GM21515 (cell line): ENCODE results near the gene AIFM3.
"Not testable (repeated sequence)": the region's sequence is repeated elsewhere in the genome, so short reads cannot be mapped to it uniquely, and the experiment has no call there.

Source experiments
- ATAC-seq: cut with Tn5 transposase; IDR thresholded peaks from one replicate; pipeline ENCODE4 v1.9.1; 2021; ENCODE audit not compliant: unreplicated experiment

The AIFM3 gene

GRCh38 chr22:20957102-20957682, 9.9 kb upstream of the AIFM3 start:
- no peak for ATAC-seq

DNA sequence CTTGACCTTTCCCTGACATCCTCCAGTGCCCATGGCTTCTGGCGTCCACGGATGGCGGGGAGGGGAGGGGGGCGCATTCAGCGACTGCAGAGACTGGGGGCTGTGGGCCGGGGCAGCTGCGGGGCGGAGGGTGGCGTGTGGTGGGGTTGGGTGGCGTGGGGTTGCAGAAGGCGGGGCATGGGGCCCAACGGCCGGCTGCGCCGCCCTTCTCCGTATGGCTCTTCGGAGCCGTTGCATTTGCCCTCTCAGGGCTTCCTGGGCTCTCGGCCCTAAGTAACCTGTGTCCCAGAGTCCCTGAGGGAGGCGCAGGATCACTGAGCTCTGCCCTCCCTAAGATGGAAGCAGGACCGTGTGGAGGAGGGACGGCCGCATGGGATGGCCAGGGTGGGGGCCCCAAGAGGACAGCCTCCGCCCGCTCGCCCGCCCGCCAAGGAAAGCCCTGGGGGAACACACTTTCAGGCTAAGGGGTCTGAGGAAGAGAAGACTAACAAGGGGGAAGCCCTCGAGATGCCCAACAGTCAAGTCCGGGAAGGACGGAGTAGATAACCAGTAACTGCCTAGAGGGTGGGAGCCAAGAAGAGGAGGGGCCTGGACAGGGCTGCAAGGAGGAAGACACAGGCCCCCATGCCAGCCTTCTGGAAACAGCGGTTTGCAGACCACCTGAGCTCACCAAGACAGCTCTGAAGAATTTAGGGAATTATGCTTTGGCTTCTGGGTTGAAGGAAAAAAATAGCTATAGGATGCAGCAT, 9.2 kb upstream of the AIFM3 start:
- no peak for ATAC-seq

DNA sequence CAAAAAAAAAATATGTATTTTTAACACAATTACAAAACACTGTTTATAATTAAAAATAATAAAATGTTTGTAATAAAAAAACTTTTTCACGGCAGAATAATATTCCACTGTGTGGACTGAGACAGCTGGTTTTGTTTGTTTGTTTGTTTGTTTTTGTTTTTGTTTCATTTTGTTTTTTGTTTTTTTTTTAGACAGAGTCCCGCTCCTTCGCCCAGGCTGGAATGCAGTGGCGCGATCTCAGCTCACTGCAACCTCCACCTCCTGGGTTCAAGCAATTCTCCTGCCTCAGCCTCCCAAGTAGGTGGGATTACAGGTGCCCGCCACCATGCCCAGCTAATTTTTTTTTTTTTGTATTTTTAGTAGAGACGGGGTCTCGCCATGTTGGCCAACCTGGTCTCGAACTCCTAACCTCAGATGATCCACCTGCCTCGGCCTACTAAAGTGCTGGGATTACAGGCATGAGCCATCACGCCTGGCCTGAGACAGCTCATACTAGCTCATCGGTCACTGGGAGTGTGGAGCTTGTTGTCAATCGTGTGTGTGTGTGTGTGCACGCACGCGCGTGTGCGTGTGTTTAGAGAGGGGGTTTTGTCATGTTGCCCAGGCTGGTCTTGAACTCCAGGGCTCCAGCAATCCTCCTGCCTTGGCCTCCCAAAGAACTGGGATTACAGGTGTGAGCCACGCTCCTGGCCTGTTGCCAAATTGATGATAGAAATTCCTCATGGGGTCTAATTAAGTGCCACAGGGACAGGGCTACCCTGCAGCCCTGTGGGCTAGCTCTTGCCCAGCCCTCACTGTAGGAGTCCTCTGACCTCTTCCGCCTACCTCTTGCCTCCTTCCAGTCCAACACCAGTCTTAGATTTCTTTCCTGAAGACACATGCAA, 7.2 kb upstream of the AIFM3 start:
- ATAC-seq = no peak

DNA sequence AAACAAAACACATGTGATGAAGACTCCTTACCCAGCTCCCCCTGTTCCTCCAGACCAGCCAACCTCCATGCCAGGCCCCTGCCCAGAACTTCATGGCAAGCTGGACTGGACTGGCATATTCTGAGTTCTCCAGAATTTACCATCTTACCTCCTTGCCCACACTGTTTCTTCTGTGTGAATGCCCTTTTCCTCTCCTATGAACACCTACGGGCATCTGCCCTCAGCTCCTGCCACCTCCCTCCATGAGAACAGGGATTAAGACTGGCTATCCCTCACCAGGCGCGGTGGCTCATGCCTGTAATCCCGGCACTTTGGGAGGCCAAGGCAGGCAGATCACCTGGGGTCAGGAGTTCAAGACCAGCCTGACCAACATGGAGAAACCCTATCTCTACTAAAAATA, 6.4 kb upstream of the AIFM3 start:
- no peak for ATAC-seq

DNA sequence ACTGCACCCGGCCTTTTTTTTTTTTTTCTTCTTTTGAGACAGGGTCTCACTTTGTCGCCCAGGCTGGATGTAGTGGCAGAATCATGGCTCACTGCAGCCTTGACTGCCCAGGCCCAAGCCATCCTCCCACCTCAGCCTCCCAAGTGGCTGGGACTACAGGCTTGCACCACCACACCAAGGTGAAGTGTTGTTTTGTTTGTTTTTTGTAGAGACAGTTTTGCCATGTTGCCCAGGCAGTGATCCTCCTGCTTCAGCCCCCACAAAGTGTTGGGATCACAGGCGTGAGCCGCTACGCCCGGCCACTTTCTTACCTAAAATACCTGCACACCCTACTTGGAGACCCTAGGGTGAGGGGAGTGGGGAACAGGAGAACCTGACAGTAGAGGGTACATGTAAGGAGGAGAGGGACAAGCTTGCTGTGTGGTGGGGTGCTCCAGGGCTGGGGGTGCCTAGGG, 4.5 kb upstream of the AIFM3 start:
- ATAC-seq = no peak

- no peak for ATAC-seq
Observed at GRCh38 chr22:20963201-20964052, 3.6 kb upstream of the AIFM3 start.

DNA sequence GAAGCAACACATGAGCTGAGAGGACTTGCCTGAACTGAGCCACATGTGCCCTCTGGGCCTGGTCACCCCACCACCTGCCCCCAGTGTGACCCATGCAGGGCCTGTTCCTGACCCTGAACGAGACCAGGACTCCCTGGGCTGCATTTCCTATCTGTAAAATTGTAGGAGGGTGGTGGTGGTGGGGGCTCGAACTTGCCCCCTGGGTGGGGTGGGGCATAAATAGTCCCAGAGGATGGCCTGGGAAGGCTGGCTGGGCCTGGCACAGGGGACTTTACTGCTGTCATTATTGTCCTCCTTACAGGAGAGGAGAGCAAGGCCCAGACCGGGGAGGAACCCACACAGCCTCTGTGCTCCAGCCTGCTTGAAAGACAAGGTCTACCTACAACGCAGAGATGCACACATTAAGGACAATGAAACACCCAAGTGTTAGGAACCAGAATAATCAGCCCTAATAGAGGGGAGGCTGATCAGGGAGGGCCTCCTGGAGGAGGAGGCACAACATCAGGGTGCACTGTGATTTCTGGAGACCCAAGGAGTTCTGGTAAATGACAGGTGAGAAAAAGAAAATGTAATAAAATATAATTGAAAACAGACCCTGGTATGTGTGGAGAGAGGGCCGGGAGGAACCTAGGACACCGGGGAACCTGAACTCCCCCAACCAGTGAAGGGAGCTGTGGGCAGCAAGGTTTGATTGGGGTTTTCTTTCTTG, 2.8 kb upstream of the AIFM3 start:
- no peak for ATAC-seq

DNA sequence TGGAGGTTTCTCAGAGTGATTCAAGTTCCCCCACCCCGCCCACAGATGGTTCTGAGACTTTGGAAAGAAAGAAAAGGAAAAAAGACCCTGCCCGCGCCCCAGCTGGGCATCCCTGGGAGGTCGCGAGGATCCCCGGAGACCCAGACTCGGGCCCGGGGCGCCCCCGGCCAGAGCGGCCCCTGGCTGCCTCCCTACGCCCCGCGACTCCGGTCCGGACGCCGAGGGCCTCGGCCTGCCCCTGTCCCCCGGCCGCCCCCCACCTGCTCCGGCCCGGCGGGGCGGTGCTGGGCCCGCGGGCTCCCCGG, 2.3 kb upstream of the AIFM3 start:
- no peak for ATAC-seq

- no peak for ATAC-seq
Observed at GRCh38 chr22:20965104-20965887, 1.8 kb upstream of the AIFM3 start.

- no peak for ATAC-seq
Observed at GRCh38 chr22:20965888-20966855, 883 bp upstream of the AIFM3 start.

GRCh38 chr22:20967697-20968211, 699 bp downstream of the AIFM3 start:
- ATAC-seq = no peak

GRCh38 chr22:20968281-20968977, 1.4 kb downstream of the AIFM3 start:
- no peak for ATAC-seq

DNA sequence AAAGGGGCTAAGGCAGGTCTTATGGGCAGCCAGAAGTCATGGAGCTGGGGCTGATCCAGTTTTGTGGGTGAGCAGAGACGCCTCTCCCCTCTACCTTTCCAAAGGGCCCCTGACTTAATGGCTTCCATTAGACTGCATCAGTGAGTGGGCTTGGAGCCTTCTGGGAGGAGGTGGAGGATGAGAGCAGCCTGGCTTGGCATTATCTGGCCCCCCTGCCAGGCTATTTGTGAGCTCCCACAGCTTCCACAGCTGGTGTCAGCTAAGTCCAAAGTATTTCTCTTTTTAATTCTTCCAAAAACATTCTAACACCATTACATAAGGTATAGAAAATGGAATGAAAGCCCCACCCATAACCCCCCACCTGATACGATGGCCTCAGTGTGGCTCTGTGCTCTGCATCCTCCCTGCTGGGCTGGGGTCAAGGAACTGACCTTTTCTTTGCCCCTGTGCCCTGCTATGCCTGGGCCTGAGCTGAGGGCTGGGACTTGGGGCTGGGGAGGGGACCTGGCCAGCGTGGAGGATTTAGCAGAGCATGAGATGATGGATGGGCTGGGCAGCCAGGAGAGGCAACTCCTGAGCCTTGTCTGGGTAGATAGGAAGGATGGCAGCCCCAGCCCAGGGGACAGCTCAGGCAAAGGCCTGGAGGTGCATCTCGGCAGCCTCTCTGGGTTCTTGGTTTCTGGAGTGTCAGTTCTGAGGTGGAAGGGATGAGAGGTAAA, 4.0 kb downstream of the AIFM3 start:
- ATAC-seq = no peak

GRCh38 chr22:20972014-20972694, 5.1 kb downstream of the AIFM3 start:
- ATAC-seq = not testable (repeated sequence)

DNA sequence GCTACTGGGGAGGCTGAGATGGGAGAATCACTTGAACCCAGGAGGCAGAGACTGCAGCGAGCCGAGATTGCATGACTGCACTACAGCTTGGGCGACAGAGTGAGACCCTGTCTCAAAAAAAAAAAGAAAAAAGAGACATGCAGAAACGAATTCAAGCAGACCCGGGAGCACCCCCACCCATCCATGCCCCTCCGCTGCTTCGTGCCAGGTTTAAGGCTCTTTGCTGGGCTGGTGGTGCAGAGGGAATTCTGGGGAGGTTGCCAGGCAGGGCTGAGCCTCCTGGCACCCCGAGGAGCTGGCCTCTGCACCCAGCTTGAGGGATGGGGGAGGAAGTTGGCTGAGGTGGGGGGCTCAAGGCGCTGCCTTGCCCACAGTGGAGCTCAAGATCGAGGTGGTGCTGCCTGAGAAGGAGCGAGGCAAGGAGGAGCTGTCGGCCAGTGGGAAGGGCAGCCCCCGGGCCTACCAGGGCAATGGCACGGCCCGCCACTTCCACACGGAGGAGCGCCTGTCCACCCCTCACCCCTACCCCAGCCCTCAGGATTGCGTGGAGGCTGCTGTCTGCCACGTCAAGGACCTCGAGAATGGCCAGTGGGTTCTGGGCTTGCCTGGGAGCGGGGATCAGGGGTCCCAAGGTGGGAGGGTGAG, 6.0 kb downstream of the AIFM3 start:
- no peak for ATAC-seq
